Ectodermal cell (in vitro differentiated cells): ENCODE data around the gene HERC6.
"Not testable (repeated sequence)": the region's sequence is repeated elsewhere in the genome, so short reads cannot be mapped to it uniquely, and the experiment has no call there.

Experiments
- H3K27ac ChIP-seq: 2 replicates; pipeline ENCODE4 v1.7.0; 2013; ENCODE audit warnings: mild to moderate bottlenecking, low read depth, low read length; ENCODE audit not compliant: insufficient read depth, poor library complexity, severe bottlenecking
- H3K27me3 ChIP-seq: 2 replicates; pipeline ENCODE4 v1.7.0; 2013; ENCODE audit warnings: mild to moderate bottlenecking, low read length; ENCODE audit not compliant: insufficient read depth, control insufficient read depth, poor library complexity, severe bottlenecking
- H3K36me3 ChIP-seq: one replicate; pipeline ENCODE4 v1.7.0; 2013; ENCODE audit warnings: low read length; ENCODE audit not compliant: control insufficient read depth, insufficient read depth
- H3K4me1 ChIP-seq: one replicate; pipeline ENCODE4 v1.7.0; 2013; ENCODE audit warnings: low read length; ENCODE audit not compliant: control insufficient read depth, insufficient read depth
- H3K4me3 ChIP-seq: 2 replicates; pipeline ENCODE4 v1.7.0; 2013; ENCODE audit warnings: low read depth, low read length, control low read depth; ENCODE audit not compliant: insufficient read depth
- H3K9me3 ChIP-seq: 2 replicates; pipeline ENCODE4 v1.7.0; 2013; ENCODE audit warnings: mild to moderate bottlenecking, low read length, moderate library complexity; ENCODE audit not compliant: control insufficient read depth
- WGBS, 2 experiments: methylation state at CpG; one replicate each; pipeline ENCODE4 v1.1.7; 2013; ENCODE audit warnings: missing lambda C conversion rate in 2 of 2; 5-methylcytosine and 5-hydroxymethylcytosine counted together

HERC6 gene

DNA sequence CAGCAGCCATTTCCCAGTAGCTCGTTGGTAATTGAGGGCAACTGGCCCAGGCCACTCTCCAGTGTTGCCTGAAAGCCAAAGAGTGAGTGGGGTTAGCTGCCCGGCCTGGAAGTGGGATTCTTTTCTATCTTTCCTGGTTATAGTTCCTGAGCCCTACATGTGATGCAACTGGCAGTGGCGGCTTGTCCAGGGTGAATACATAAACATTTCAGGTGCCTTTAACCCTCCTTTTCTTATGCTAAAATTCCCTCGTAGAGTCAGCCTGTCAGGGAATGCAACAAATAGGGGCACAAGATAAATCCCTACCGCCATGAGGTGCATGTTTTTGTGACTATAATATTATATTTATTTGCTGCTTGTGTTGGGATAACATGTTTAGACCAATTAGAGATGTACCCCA lies 64.8 kb downstream of the HERC6 start:
- Histone ChIP-seq H3K9me3 (no peaks in the 10 kb centered on the region), H3K27ac (no peak overlapping the region), H3K4me3 (no peak overlapping the region), H3K4me1 (no peaks in the 10 kb centered on the region), H3K36me3 (no peaks in the 10 kb centered on the region), H3K27me3 (no peaks in the 10 kb centered on the region)
- WGBS, 2 experiments, result 75 to 86% methylated on average over 5 of the region's 5 CpGs

DNA sequence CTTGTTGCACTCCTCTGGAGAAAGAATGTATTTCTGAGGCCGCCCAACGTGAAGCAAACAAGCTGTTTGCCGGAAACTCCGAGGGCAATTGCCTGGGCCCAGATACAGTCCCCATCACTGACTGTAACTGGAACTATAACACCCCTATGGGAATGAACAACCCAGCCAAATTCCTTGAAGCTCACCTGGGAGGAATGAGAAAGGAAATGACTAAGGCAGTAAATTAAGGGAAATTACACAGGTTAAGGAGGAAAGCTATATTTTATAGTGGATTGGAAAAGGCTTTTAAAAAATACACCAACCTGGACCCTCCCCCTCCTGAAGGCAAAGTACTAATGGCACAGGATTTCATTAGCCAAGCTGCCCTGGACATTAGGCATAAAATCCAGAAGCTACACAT lies 66.6 kb downstream of the HERC6 start:
- Histone ChIP-seq H3K27me3 (no peaks in the 10 kb centered on the region), H3K9me3 (no peaks in the 10 kb centered on the region), H3K36me3 (no peaks in the 10 kb centered on the region), H3K4me1 (no peaks in the 10 kb centered on the region), H3K27ac (no peak overlapping the region), H3K4me3 (no peak overlapping the region)
- WGBS, 2 experiments, result 85 to 90% methylated on average over 4 of the region's 4 CpGs

DNA sequence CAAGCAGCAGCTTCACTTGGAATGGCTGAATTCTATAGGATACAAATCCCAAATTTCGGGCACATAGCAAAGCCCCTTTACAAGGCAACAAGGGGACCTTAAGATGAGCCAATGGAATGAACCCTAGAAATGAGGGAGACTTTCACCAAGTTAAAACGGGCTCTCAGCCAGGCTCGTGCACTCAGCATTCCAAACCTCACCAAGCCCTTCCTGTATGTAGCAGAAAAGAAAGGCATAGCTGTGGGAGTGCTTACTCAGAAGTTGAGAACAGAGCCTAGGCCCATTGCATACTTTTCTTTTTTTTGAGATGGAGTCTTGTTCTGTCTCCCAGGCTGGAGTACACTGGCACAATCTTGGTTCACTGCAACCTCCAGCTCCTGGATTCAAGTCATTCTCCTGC lies 67.5 kb downstream of the HERC6 start:
- no peaks in the 10 kb centered on the region for H3K27me3 ChIP-seq
- H3K9me3 ChIP-seq, result no peaks in the 10 kb centered on the region
- H3K4me1 ChIP-seq, result no peaks in the 10 kb centered on the region
- H3K36me3 ChIP-seq, result no peaks in the 10 kb centered on the region
- no peak overlapping the region for H3K27ac ChIP-seq
- H3K4me3 ChIP-seq, result no peak overlapping the region
- 83% methylated on average over 3 of the region's 3 CpGs for WGBS, 2 experiments

DNA sequence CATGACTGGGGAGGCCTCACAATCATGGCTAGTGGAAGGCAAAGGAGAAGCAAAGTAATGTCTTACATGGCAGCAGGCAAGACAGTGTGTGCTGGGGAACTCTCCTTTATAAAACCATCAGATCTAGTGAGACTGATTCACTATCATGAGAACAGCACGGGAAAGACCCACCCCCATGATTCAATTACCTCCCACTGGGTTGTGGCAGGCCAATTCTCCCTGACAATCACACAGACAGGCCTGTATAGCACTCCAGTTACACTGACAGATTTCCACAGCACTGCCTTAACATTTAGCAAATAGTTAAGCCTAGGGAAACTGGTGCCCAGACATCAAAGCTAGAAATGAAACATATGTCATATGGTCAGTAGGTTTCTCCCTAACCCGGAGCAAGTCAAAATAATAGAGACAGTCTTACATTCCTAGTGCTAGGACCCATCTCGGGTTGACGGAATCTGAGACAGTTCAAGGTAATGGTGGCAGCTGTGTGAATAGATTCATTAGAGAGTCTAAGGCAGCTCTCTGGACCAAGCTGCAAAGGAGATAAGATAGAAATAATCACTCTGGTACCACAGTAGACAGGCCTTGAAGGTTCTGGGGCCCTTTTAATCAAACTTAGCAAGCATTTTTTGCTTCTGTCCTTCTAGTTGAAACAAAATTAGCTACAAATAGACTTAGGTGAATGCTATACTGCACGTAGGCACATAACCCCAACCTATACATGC lies 68.9 kb downstream of the HERC6 start:
- Histone ChIP-seq H3K27me3 (no peaks in the 10 kb centered on the region), H3K4me3 (no peak overlapping the region), H3K36me3 (no peaks in the 10 kb centered on the region), H3K9me3 (no peaks in the 10 kb centered on the region), H3K27ac (no peak overlapping the region), H3K4me1 (no peaks in the 10 kb centered on the region)
- WGBS, 2 experiments, result 80 to 83% methylated on average over 5 of the region's 5 CpGs

DNA sequence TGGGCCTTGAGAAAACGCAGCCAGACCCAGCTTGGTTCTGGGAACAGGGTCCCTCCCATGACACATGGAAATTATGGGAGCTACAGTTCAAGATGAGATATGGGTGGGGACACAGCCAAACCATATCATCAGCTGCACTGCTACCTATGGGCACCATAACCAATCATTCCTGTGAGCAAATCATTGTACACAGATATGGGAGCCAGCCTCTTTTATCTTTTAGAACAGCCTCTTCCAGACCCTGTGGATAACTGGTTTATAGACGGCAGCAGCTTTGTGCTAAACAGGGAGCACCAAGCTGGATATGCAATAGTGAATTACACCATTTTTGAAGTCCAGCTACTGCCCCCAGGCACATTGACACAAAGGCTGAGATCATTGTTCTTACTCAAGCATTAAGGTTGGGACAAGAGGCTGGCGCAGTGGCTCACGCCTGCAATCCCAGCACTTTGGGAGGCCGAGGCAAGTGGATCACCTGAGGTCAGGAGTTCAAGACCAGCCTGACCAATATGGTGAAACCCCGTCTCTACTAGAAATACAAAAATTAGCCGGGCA lies 69.6 kb downstream of the HERC6 start:
- WGBS, 2 experiments, result 91 to 96% methylated on average over 7 of the region's 7 CpGs
- H3K36me3 ChIP-seq, result not testable (repeated sequence)

DNA sequence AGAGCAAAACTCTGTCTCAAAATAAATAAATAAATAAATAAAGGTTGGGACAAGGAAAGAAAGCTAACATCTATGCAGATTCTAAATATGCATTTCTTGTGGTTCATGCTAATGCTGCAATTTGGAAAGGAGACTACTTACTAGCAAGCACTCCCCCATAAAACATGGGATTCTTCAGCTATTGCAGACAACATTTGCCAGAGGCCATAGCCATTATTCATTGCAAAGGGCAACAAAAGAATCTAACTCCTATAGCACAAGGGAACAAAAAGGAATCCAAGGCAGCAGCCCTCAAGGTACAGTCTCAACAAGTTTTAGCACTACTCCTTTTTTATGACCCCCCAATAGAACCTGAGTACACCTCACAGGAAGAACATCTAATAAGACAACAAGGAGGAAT lies 70.2 kb downstream of the HERC6 start:
- Histone ChIP-seq H3K4me3 (no peak overlapping the region), H3K27ac (no peak overlapping the region), H3K9me3 (no peaks in the 10 kb centered on the region), H3K4me1 (no peaks in the 10 kb centered on the region), H3K36me3 (no peaks in the 10 kb centered on the region), H3K27me3 (no peaks in the 10 kb centered on the region)

More for the DNA sequence above, 69.6 kb downstream of the HERC6 start:
- H3K9me3 ChIP-seq, H3K4me3 ChIP-seq, H3K4me1 ChIP-seq, H3K27ac ChIP-seq, H3K27me3 ChIP-seq: not testable (repeated sequence)

DNA sequence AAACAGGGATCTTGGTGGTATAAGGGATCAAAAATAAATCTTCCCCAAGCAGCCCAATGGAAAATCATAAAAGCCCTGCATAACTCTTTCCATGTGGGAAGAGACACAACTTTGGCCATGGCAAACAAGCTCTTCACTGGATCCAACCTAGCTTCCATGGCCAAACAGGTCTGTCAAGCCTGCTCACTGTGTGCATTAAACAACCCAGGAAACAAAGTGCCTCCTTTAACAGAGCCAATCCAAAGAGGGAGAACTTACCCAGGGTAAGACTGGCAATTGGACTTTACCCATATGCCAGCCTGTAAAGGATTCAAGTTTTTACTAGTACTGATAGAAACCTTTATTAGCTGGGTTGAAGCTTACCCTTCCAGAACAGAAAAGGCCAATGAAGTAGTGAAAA lies 70.6 kb downstream of the HERC6 start:
- Histone ChIP-seq H3K27me3 (no peaks in the 10 kb centered on the region), H3K9me3 (no peaks in the 10 kb centered on the region), H3K27ac (no peak overlapping the region), H3K4me1 (no peaks in the 10 kb centered on the region), H3K4me3 (no peak overlapping the region), H3K36me3 (no peaks in the 10 kb centered on the region)

DNA sequence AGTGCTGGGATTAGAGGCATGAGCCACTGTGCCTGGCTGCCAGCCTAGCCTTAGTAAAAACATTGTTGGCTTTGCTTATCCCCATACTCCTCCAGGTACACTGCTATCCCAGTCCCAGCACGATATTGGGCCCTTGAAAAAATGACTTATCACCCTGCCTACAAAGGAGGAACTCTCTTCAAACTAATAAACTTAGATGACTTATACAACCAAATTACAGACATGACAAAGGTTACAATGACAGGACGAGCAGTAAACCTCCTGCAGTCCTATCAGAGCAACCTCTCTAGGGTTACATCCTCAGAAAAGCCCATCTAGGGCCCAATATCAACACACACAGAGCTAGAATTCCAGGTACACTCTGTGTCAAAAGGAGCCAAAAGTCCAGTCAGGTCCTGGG lies 72.6 kb downstream of the HERC6 start:
- H3K4me1 ChIP-seq, result no peaks in the 10 kb centered on the region
- WGBS, 2 experiments, result 91 to 96% methylated on average over 2 of the region's 2 CpGs
- no peaks in the 10 kb centered on the region for H3K9me3 ChIP-seq
- no peak overlapping the region for H3K4me3 ChIP-seq
- H3K36me3 ChIP-seq, result no peaks in the 10 kb centered on the region
- no peak overlapping the region for H3K27ac ChIP-seq
- H3K27me3 ChIP-seq, result no peaks in the 10 kb centered on the region

DNA sequence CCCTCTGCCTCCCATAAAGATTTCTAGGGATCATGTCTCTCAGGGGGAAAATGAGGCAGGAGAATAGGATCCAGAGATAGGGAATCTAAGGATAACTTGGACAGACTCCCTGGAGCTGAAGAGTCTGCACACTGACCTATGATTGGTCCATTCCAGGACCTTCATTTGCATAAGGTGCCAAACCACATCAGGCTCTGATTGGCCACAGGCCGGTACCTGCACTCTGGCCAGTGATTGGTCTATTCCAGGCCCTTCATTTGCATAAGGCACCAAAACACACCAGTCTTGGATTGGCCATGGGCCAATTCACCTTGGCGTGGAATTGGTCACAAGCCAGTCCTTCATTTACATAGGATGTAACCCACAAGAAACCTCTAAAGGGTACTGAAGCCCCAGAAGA lies 74.3 kb downstream of the HERC6 start:
- H3K4me3 ChIP-seq, result no peak overlapping the region
- no peaks in the 10 kb centered on the region for H3K9me3 ChIP-seq
- WGBS, 2 experiments, result 93 to 95% methylated on average over 2 of the region's 2 CpGs

DNA sequence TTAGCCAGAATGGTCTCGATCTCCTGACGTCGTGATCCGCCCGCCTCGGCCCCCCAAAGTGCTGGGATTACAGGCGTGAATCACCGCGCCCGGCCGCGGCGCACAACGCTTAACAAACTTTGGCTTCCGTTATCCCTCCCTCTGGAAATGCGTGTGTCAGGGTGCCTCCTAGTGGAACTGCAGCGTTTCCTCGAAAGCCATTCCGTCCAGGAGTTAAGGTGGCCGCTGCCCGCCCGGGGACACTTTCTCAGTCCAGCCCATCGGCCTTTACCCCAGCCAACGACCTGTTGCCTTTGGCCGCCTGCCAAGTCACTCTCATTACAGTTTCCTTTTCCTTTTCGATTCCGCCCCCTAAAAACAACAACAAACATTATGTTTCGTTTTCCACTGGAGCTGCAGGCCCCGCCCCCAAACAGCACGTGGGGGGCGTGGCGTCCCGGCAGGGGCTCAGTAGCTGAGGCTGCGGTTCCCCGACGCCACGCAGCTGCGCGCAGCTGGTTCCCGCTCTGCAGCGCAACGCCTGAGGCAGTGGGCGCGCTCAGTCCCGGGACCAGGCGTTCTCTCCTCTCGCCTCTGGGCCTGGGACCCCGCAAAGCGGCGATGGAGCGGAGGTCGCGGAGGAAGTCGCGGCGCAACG lies 78.1 kb downstream of the HERC6 start, which contains the start of gene HERC5:
Gene HERC5, plus strand, starts transcription at position 450 of the 637 bp plus-strand sequence. Its CDS starts 151 bp downstream, at position 601.
- Histone ChIP-seq H3K36me3 (no peaks in the 10 kb centered on the region), H3K27ac (no peak within 1 kb of the TSS), H3K27me3 (peaks cover 39% of the 10 kb centered on the region), H3K9me3 (no peaks in the 10 kb centered on the region), H3K4me3 (peak within 1 kb of the TSS; percentile 40), H3K4me1 (no peaks in the 10 kb centered on the region)
- WGBS, 2 experiments, result 1% methylated on average over 57 of the region's 57 CpGs

More for the DNA sequence above, 74.3 kb downstream of the HERC6 start:
- H3K36me3 ChIP-seq, result no peaks in the 10 kb centered on the region
- no peak overlapping the region for H3K27ac ChIP-seq
- no peaks in the 10 kb centered on the region for H3K4me1 ChIP-seq
- H3K27me3 ChIP-seq, result peaks cover 16% of the 10 kb centered on the region
